ENCODE data around the gene GIN1. TPM values are rescaled to one million over a fixed set of nuclear protein-coding genes. Genes with fewer than 3 reads are reported as not detected.

GIN1 gene
- total RNA-seq, 4 donors from 2014 or later: 5.5 to 10.3 (median 6.0) TPM

GRCh38 chr5:103132684-103133083 lies 12.7 kb upstream of the GIN1 start:
- Histone ChIP-seq H3K27ac (no peak overlapping the region), H3K36me3 (peaks cover 0 to 36% of the 10 kb centered on the region in 2 donors), H3K4me3 (no peak overlapping the region), H3K27me3 (no peaks in the 10 kb centered on the region), H3K4me1 (peaks cover 0 to 9% (median 0%) of the 10 kb centered on the region in 3 donors), H3K9me3 (no peaks in the 10 kb centered on the region)
- TF ChIP-seq CTCF (IDR thresholded peaks at IDR 0.05): no peak
- no peak for TF ChIP-seq EP300 (IDR thresholded peaks at IDR 0.05)
- TF ChIP-seq POLR2A (IDR thresholded peaks at IDR 0.05): no peak
- TF ChIP-seq POLR2AphosphoS5 (IDR thresholded peaks at IDR 0.05): no peak
- ATAC-seq: no peak
- 64 to 73% methylated on average over 1 of the region's 1 CpG for WGBS, 2 donors (ENCODE audit: low coverage in 1 of 2)

GRCh38 chr5:103128202-103128601 lies 8.3 kb upstream of the GIN1 start:
- Histone ChIP-seq H3K4me3 (no peak overlapping the region), H3K9me3 (no peaks in the 10 kb centered on the region), H3K27me3 (no peaks in the 10 kb centered on the region), H3K4me1 (peaks cover 0 to 11% (median 0%) of the 10 kb centered on the region in 3 donors), H3K36me3 (peaks cover 0 to 6% of the 10 kb centered on the region in 2 donors), H3K27ac (no peak overlapping the region)
- no peak for ATAC-seq
- no peak for TF ChIP-seq CTCF (IDR thresholded peaks at IDR 0.05)
- no peak for TF ChIP-seq POLR2A (IDR thresholded peaks at IDR 0.05)
- TF ChIP-seq EP300 (IDR thresholded peaks at IDR 0.05): no peak
- no peak for TF ChIP-seq POLR2AphosphoS5 (IDR thresholded peaks at IDR 0.05)

- Histone ChIP-seq H3K4me3 (no peak overlapping the region), H3K9me3 (no peaks in the 10 kb centered on the region), H3K4me1 (peaks cover 0 to 12% (median 0%) of the 10 kb centered on the region in 3 donors), H3K36me3 (peaks cover 0 to 6% of the 10 kb centered on the region in 2 donors), H3K27ac (no peak overlapping the region), H3K27me3 (no peaks in the 10 kb centered on the region)
- TF ChIP-seq CTCF (IDR thresholded peaks at IDR 0.05) (no peak), EP300 (IDR thresholded peaks at IDR 0.05) (no peak), POLR2AphosphoS5 (IDR thresholded peaks at IDR 0.05) (no peak), POLR2A (IDR thresholded peaks at IDR 0.05) (no peak)
- ATAC-seq: no peak
- WGBS, 2 donors (ENCODE audit: low coverage in 1 of 2): 91 to 100% methylated on average over 2 of the region's 2 CpGs
Observed at GRCh38 chr5:103127292-103127817, 7.4 kb upstream of the GIN1 start.

- Histone ChIP-seq H3K4me3 (no peak overlapping the region), H3K9me3 (no peaks in the 10 kb centered on the region), H3K27me3 (no peaks in the 10 kb centered on the region), H3K4me1 (peaks cover 2 to 20% (median 7%) of the 10 kb centered on the region in 3 donors), H3K36me3 (peaks cover 0 to 6% of the 10 kb centered on the region in 2 donors), H3K27ac (no peak overlapping the region)
- no peak for TF ChIP-seq POLR2A (IDR thresholded peaks at IDR 0.05)
- TF ChIP-seq POLR2AphosphoS5 (IDR thresholded peaks at IDR 0.05): no peak
- TF ChIP-seq EP300 (IDR thresholded peaks at IDR 0.05): no peak
- no peak for TF ChIP-seq CTCF (IDR thresholded peaks at IDR 0.05)
- ATAC-seq: no peak
- WGBS, 2 donors (ENCODE audit: low coverage in 1 of 2): 79 to 89% methylated on average over 5 of the region's 5 CpGs
Observed at GRCh38 chr5:103126557-103126956, 6.6 kb upstream of the GIN1 start.

GRCh38 chr5:103122242-103122641 lies 2.3 kb upstream of the GIN1 start:
- Histone ChIP-seq H3K27me3 (no peaks in the 10 kb centered on the region), H3K36me3 (no peaks in the 10 kb centered on the region), H3K4me3 (no peak overlapping the region), H3K27ac (no peak overlapping the region), H3K9me3 (no peaks in the 10 kb centered on the region), H3K4me1 (peaks cover 10 to 47% (median 13%) of the 10 kb centered on the region in 3 donors)
- TF ChIP-seq EP300 (IDR thresholded peaks at IDR 0.05): no peak
- no peak for TF ChIP-seq CTCF (IDR thresholded peaks at IDR 0.05)
- no peak for TF ChIP-seq POLR2AphosphoS5 (IDR thresholded peaks at IDR 0.05)
- no peak for TF ChIP-seq POLR2A (IDR thresholded peaks at IDR 0.05)
- no peak for ATAC-seq
- 47 to 71% methylated on average over 3 of the region's 3 CpGs for WGBS, 2 donors (ENCODE audit: low coverage in 1 of 2)
